Measurements from ENCODE around the gene FBN1.

FBN1 gene

DNA sequence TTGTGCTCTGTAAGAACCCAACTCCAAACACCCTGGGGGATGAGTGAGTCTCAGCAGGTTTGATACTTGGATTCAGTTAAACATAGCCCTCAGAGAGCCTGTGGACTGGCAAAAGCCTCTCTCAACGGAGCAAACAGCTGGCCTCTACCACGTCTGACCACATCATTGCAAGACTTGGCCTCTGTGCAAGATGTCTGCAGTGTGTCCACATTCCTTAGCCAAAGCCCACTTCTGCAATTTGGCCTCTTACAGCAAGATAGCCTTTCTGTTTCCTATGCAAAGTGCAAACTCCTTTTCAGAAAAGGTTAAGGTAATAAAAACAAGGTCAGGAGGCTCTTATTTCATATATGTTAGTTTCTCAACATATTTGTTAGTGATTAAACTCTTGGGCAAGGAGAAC lies 27.9 kb downstream of the FBN1 start:
- DNase-seq = no peak

DNA sequence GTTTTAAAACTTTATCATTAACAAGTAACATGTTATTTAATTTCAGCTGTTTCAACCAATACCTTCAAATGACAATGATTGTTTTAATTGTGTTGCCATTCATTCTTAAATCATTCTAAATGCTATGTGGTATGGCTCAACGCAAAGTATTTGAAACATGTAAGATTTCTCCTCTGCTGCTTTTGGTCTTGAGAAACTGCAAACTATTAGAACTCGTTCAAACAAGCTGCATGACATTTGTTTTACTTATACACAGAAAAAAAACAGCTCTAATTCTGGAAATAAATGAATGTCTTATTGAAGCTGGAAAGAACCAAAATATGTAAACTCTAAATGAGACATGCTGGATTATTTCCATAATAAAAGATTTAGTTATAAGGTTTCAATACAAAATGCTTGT lies 29.3 kb downstream of the FBN1 start:
- no peak for DNase-seq

DNA sequence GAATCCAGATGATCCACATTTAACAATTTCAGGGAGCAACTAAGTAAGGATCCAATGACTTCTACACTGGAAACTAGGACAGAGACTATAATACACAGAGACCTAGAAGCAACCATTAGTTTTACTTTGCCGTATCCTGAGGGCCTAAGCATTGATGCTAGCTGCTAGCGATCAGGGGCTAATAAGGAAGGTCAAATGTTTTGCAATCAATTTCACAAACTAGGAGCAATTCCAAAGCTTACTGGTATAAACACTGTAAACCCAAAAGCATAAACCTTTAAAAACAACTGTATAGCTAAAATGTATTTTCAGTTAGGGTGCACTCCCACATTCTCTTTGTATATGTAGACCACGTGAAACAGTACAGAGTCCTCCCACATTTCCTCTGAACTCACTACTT lies 31.5 kb downstream of the FBN1 start:
- DNase-seq = no peak

DNA sequence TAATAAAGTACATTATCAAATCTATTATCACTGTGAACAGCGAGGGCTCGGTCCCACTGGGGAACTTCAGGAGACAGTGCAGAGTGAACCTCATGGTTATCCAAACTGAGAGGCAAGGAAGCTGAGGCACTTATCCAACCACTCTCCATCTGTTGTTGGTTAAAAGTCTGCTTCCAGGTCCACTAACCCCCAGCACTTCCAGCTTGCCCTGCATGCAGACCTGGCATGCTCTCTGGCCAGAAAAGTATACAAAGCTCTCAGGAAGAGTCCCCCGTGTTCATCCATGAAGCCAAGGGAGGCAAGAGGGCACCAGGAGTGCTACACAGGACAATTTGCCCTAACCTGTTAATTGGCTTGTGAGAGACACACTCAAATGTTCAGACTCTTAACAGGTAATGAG lies 36.0 kb downstream of the FBN1 start:
- DNase-seq = no peak

DNA sequence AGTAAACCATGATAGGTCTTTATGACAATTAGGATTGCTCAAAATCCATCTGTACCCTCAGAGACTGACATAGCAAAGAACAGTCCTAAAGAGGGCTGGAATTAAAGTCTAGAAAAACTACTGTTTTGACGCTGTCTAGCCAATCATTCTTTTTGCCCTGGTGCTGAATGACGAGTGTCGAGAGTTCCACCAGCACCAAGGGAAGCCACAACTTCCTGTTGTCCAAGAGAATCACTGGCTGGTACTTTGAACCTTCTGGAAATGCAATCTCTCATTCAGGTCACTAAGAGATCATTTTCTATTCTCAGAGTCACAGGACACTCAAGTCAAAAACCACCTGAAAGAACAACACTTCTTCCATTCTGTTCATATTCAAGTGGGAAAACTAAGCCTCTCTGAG lies 37.7 kb downstream of the FBN1 start:
- no peak for DNase-seq

DNA sequence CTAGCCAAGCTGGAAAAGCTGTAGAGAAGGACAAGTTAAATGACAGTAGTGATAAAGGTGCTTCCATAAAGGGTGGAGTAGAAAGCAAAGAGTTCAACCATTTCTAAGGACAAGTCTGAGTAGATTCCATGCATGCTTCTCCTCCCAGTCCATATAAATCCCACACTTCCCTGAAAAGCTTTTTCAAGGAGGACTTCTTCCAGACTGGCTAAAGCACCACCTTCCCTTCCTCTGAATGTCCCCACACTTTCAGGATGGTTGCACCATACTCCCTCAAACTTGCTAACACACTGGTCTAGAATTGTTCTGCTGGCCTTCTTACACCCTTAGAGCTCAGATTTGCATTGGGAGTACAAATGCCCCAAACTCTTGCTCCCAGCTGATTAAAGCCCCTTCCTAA lies 40.9 kb downstream of the FBN1 start:
- no peak for DNase-seq

DNA sequence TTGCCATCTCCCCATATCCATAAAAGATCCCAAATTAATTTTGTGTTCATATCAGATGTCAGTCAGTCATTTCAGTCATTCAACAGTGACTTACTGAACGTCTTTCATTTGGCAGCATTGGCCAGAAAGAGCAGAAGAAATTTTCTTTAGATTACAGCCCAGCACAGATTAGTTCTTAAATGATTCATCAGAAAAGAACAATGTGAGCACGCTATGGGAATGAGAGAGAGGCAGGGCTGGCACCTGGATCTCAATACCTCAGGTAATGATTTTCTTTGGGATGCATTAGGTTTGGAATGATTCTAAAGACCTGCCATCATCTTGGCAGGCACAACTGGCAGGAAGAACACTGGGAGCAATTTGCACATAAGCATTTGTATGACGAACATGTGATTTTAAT lies 41.6 kb downstream of the FBN1 start:
- DNase-seq = no peak

DNA sequence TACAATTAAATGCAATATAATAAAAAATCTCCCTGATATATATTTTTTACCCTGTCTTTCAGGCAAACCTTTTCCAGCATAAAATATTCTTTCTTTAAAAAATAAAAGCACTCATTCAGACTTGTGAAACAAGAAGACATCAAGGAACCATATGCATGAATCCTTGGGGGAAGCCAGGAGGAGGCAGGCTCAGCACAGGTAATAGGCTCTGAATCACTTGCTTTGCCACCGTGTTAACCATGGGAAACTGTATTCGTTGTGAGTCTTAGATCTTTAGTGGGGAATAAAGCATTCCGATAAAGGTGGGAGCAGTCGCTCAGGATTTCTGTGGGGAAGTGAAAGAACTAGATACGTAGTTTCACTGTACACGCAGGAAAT lies 42.4 kb downstream of the FBN1 start:
- DNase-seq = no peak

DNA sequence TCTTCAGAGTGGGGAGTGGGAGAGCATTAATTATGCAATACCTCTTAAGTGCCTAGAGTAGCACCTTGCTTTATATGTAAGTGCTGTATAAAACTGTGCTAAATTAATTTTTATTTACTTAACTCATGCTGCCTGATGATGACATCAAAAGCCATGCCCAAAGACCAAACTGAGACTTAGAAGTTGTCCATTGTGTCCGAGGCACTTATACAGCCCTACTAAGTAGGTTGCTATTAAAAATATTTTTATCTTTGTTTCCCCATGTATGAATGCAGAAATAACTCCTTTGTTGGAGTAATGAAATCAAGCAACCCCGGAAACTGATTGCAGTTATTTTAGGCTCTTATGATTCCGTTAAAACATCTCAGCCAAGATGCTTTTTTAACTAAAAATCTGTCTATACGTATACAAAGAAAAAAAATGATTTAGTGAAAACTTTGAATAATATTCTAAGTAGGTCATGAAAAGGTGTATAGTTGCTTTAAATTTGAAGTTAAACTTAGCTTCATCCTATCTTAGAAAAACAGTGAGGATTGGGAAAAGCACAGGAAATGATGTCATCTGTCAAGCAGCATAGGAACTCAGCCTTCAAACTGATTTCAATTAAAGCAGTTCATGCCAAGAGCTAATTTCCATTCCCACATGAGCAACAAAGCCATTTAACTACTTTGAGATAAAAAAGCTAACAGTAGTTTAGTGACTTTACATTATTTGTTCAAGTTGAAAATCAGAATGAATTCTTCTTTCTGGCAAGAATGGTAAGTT lies 43.0 kb downstream of the FBN1 start:
- no peak for DNase-seq

DNA sequence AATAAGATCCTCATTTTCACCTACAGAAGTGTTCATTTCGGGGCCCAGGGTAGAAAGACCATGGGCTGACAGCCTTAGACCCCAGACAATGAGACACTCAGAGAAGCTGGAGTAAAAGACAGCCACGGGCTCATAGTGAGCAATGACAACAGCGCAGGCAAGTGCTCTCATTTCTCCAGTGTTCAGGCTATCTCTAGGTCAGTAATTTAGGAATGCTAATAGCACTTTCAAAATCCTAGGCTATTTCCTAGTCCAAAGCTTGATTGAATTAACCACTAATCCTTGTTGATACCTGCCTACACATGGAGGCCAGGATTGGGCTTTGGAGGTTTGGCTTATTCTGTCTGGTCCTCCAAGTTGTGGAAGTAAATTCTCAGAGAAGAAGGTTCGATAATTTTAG lies 44.4 kb downstream of the FBN1 start:
- no peak for DNase-seq

DNA sequence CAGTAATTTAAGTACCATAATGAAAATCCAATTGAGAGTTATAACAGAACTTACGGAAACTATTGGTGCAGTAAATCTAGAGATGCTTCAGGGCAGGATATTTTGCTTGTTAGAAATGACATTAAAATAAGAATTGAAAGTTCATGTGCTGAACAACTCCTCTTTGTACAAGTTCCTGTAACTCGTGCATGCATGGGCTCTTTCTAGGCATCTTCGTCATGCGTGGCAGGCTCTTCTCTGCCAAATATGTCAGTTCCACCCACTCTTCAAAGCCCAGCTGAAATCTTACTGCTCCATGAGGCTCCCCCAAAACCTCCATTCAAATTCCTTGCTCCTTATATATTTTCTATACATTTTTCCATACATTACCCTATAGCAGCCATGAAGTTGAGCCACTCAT lies 48.7 kb downstream of the FBN1 start:
- no peak for DNase-seq

DNA sequence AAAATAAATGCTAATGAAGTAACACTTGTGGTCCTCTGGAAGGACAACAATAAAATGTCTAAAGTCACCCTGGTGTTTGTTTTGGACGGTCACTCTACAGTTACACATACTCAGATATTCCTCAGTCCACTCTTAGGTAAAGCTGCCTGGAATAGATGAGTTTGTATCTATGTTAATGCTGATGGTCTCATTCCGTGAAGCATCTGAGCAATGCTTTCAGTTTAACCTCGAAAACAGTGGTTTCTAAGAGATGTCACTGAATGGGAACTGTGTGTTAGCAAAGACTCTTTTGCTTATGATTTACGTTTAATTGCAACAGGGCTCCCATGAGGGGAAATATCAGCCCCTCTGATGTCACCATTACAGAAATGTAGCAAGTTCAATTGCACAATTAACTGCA lies 49.1 kb downstream of the FBN1 start:
- DNase-seq = no peak

DNA sequence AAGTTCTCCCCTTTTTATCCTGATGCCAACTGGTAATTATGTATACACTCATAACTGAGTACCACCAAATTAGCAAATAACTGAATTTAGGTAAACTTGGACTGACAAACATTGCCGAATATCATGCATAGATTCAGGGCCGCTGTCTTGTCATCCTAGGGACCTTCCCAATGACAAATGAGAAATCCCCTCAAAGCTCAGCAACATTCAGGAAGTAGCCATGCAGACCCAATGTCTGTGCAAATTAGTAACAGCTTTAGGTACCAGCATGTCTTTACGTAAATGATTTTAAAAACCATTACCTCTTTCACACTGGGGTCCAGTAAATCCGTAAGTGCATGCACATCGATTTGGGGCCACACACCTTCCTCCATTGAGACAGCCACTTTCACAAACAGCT lies 49.5 kb downstream of the FBN1 start:
- DNase-seq = no peak

DNA sequence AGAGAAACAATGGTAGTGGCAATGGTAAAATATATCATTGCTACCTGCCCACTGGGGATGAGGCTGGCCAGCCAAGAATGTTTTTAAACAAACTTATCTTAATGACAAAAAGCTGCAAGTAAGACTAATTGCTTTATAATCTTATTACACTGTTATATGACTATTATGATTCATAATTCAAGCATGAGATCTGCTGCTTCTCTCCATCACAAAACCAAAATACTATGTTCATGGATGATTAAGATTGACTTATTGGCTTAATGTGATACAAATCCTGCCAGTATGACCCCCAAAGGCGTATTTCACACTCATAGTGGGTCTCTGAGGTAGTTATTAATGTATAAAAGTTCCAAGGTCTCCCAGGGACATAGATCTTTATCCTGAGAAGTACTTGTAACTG lies 52.6 kb downstream of the FBN1 start:
- DNase-seq = no peak

DNA sequence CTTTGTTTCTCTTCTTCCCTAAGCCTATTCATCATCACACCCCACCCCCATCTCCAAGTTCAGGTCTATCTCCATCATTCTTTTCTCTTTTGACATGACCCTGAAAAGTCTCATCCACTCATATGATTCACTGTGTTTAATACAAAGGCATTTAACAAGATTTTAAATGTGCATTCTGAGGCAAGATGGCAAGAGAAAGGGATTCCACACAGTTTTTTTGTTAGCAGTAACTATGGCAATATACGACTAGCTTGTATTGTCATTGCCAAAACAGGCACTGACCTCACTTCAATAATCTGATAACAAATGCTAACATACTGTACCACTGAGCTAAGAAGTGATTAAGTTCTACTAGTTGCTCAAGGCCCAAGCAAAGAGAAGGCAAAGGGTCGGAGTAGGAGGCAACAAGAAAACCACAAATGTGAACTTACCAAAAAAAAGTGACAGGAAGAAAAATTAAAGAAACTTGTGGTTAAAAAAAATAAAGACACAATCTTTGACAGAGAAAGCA lies 53.2 kb downstream of the FBN1 start:
- no peak for DNase-seq

DNA sequence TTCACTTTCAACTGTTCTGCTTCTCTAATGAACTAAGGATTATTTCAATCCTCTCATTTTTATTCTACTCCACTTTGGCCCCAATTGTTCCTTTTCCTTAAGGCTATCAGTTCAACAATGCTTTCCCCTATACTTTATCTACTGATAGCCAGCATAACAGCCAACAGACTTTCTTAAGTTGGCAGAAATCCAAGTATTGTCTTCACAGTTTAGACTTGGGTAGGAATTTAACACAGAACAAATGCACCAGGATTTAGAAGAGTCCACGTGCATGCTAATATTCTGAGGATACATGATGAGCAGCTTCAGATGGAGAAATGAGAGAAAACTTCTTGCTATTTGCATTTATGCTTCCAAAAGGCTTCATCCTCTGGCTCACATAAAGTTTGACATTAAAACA lies 54.8 kb downstream of the FBN1 start:
- no peak for DNase-seq

DNA sequence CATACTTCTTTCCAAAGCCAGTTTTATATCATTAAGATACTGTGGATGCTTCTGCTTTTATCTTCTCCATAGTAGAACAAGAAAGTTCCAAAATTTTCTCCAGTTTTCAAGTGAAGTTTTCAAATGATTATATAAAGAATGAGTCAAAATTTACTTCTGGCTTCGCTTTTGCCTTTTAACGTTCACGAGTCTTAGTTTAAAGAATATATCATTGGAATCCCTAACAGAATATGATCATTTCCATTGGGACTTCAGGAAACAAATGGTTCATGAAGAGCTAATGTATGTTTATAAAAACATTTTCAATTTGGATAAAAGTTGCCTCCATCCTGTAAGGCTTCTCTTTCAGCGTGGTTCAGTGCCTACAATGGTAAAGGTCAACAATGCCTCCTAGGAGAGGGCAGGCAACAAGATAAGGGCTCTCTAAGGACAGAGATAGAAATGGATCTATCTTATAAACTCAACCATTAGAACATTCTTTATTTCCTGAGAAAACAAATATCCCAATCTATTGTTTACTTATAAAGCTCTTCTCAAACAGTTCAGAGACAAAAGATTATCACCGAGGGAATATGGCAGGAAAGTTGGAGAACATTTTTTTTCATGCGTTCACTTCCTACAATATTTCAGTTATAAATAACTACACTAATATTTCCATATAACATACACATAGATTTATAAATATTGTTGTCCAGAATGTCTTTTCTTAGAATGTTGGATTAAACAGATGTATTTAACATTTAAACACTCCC lies 60.5 kb downstream of the FBN1 start:
- no peak for DNase-seq

DNA sequence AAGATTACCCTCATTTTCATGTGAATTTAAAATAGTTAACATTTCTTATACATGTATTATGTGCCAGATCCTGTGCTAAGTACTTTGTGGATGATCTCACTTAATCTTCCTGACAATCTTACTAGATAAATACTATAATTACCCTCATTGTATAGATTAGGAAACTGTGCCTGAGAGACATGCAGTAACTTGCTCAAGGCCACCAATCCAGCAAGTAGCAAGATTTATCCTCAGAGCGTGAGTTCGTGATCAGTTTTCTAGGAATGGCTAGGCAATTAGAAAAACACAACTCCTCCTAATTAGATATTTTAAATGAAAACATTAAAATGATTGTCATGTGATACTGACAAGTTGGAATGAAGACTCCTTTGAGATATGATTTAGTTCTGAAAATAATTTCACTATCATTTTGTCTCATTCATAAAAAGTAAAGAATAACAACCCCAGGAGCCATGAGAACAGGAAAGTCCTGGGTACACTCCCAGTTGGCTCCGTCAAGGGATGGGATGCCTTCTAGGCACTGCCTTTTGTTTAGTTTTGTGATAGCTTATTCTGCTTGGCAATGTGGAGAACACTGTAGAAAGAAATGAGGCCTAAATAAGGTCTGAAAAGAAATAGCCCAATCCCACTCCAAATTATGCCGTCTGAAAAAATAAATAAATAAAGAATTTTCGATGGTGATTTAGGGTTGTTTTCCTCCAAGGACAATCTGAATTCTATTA lies 61.3 kb downstream of the FBN1 start:
- DNase-seq = no peak

DNA sequence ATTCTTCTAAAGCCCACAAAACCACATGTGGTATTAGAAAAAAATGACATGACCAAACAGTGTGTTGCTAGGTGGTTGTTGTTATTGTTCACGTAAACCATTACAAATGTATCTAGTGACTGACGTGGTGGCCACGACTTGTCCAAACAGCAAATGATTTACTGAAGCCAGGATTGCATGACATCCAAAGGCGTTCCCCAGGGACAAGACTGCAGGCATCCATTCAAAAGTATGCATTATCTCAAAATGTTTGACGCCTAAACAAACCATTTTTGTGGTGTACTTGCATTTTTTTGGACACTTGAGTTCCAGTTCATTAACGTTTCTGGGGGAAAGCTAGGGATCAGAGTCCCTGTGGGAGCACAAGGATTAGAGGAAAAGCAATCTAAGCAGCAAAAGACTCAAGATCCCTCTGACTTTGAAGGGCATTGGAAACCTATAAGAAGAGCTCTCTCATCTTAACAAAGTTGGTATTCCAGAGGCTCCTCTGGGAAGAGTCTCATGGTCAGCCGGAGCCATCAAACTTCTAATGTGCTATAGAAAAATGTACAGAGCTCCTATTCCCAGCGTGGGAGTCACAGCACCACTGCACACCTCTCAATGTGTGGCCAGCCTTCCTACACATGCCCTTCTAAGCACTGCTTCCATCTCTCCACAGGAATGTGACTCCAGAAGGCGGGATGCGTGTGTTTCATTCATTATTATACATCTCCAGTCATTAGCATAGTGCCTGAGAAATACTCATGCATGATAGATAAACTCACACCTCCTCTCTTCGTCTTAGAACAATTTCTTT lies 62.9 kb downstream of the FBN1 start:
- DNase-seq = no peak

DNA sequence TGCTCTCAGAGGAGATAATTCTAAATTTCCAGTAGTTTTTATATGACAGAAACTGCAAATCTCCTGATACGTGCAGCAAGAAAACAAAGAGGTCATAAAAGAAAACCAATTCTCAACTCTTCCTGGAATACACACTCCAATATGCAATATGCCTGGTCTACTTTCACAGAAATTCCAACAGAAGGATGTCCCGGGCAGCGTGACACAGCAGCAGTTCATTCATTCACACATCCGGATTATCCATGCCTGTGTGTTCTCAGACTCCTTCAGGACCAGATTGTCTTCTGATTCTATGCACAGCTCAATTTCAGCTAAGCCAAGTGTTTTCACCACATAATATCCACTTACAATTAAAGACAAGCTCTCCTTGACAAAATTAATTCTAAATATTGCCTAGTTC lies 64.3 kb downstream of the FBN1 start:
- no peak for DNase-seq

DNA sequence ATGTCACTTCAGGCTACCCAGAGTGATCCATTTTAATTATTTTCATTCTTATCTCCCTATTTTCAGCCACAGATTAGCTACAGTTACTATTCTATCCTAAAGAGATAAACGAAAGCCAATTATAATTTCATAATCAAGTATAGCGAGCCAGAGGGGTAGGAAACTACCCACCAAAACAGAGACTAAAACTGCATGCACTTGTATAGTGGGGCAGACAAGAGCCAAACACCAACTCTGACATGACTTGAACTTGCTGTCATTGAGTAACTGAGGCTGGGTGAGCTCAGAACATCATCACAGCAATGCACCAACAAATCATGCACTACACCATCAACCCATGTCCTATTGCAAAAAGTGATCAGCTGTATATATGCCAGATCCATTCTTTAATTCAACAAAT lies 64.8 kb downstream of the FBN1 start:
- DNase-seq = no peak

DNA sequence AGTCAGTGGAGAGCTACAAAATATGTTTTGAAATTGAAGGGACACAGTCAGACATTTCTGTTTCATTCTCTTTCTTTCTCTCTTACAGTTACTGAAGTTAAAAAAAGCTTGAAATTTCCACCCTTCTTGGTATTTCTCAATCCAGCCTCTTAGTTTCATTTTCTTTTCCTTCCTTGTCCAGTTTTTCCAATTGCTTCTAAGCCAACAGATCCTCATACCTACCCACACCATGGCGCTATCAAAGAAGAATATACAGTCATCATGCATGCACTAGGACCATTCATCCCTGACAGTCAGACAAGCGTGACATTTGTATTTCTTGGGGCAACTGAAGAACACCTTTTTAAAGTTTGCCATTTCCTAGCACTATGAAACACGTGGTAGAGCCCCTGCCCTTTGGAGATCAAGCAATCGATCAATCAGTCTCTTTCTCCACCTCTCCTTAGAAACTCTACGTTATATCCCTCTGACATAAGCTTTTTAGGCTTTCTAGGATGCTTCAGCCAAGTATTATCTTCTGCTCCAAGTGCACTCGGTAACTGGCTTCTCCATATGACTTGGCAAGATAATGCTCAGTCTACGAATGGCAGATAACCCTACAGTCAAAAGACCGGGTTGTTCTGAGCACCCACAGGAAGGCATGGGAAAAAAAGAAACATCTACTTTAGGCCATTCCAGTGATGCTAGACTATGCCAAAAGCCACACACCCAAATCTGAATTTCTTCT lies 65.4 kb downstream of the FBN1 start:
- no peak for DNase-seq
